HG03066 (cell line): ENCODE measurements around the gene RPL39.
"Not testable (repeated sequence)": the region's sequence is repeated elsewhere in the genome, so short reads cannot be mapped to it uniquely, and the experiment has no call there.

Experiments
- ATAC-seq: cut with Tn5 transposase; IDR thresholded peaks from one replicate; pipeline ENCODE4 v1.9.1; 2021; ENCODE audit warnings: low read depth; ENCODE audit not compliant: unreplicated experiment

RPL39 gene

DNA sequence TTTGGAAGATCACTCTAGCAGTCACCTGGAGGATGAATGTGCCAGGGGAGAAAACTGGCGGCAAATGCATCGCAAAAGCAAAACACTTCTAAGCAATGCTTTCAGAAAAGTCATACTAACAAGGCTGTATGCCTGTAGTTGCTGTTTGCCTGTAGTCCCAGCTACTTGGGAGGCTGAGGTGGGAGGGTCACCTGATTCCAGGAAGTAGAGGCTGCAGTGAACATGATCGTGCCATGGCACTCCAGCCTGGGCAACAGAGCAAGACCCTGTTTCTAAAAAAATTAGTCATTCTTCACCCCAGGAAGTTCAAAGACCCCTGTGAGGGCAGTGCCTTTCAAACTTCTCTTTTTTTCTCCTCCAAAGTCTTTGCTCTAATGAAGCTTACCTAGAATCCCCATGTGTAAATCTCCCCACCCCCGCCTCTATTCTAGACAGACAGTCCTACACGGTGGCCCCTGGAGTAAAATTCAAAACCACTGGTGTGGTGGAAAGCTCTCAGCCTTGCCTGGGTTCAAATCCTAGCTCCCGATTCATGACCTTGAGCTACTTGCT lies 27.5 kb downstream of the RPL39 start:
- no peak for ATAC-seq

DNA sequence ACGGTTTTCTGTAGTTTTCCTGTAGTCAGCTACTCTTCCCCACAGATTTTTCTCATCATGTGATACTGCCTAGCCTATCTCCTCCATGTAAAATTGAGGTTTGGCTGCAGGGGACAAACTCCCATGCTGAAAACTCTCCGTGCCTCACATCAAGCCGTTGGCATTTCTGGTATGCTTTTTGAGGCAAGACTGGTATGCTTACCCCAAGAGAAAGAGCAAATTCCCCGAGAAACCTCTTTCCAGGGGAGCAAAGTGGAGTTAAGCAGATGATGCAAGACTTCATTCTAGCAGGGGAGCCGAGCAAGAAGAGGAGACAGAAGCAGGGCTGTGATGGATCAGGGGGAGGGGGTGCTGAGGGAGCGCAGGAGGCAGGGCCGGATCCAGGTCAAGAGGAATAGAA lies 28.2 kb downstream of the RPL39 start:
- no peak for ATAC-seq

DNA sequence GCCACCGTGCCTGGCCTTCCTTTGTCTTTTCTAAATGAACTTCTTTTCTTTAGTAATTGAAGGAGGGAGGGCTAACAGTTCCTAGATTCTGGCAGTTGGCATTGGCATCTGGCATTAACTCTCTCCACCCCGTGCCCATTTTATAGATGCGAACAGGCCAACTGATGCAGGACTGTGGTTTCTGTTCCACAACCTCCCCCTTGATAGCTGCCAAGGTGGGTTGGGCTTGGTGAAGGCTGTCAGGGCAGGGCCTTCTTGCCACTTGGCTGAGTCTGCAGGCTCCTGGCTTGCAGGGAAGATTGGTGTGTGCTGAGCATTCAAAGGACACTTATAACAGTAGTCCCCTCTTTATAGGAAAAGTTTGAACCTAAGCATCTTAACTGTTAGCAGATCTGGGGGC lies 28.7 kb downstream of the RPL39 start:
- ATAC-seq: no peak

DNA sequence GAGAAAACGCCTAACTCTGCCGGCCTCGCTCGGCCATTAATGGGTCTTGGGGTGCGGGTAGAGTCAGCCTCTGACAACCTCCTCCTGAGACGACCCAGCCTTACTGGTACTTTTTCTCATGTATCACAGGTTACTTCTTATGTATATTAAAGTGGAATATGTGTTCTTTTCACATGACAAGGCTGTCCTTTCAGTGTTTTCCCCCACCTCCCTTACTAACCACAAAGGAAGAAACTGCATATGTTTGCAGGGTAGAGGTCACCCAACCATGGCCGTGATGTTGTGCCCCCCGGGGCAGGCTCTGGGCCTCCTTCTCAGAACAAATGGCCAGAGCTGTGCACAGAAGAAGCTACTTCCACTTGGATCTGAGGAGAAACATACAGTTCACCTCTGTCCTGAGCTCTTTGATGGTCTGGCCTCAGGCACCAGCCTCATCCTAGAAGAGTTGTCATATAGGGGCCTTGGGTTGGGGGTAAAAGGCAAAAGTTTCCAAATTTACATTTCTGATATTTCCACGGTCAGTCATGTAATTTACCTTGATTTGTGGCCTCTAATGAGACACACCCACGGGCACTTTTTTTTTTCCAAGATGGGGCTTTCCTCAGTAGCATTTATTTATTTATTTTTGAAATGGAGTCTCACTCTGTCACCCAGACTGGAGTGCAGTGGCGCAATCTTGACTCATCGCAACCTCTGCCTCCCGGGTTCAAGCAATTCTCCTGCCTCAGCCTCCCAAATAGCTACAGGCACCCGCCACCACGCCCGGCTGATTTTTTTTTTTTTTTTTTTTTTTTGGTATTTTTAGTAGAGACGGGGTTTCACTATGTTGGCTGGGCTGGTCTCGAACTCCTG lies 31.2 kb downstream of the RPL39 start:
- no peak for ATAC-seq

DNA sequence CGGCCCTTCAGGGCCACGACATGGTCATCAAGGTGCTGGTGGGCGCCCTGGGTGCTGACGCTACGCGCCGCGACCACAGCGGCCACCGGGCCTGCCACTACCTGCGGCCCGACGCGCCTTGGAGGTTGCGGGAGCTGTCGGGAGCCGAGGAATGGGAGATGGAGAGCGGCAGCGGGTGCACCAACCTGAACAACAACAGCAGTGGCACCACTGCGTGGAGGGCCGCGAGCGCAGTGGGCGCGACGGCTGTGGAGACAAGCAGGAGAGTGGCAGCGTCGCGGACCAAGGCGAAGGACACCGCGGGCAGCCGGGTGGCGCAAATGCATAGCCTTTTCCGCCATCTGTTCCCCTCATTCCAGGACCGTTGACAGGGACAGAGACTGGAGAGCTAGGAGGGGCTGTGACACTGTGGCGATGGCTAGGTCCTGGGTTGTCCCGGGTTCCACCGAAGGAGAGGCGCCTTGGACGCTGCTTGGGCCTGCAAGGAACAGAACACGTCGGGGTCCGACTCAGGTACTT lies 32.1 kb downstream of the RPL39 start:
- no peak for ATAC-seq

DNA sequence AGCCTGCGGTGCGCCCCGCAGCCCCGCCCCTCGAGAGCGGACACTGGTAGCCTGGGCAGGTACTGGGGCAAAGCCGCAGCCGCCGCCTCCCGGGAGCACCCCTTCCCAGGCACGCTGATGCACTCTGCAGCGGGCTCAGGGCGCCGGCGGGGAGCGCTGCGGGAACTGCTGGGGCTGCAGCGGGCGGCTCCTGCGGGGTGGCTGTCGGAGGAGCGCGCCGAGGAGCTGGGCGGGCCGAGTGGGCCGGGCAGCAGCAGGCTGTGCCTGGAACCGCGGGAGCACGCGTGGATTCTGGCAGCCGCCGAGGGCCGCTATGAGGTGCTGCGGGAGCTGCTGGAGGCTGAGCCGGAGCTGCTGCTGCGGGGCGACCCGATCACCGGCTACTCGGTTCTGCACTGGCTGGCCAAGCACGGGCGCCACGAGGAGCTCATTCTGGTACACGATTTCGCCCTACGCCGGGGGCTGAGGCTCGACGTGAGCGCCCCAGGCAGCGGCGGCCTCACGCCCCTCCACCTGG lies 32.6 kb downstream of the RPL39 start:
- no peak for ATAC-seq

DNA sequence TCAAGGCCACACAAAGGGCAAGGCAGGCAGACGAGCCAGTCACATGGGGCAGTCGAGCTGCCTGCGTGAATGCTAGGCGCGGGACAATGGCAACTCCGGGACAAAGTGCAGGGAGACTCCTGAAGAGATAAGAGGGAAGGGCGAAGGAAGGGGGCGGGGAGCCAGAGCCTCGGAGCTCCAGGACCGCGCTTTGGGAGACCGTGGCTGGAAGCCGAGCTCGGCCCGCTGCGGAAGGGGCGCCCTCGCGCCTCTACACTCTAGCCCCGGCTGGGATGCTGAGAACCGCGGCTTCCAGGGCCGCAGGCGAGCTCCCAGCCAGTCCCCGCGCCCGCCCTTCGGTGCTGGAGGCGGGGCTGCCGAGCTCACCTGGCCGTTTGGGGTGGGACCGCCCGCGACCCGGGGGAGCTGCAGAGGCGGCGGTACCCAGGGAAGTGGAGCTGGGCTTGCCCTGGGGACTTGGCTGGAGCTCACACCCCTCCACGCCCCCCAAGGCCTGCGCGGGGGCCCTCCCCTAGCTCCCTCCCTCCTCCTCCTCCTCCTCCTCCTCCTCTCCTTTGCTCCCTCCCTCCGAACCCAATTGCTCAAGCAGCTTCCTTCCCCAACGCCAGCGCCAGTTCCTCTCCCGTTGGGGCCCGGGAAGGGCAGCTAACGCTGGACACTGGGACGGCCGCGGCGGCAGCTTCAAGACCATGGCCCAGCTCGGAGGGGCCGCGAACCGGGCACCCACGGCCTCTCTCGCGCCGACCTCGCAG lies 33.3 kb downstream of the RPL39 start, which contains the start of gene SOWAHD:
Gene SOWAHD, plus strand, starts transcription at position 610 of the 752 bp plus-strand sequence. Its CDS starts 80 bp downstream, at position 690.
- ATAC-seq: no peak

DNA sequence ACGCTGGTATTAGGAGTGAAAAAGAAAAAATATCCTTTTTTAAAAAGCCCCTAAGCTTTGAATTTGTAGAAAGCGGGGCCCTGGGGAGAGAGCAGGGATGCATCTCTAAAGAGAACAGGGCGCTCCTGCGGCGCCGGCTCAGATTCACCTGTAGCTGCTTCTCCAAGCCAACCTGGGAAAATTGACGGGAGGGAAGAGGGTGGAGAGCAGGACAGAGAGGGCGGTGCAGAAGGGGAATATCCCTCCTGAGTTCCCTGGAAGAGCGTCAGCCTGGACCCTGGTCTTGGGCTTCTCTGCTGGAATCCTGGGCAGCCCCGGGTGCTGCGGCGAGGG lies 33.8 kb downstream of the RPL39 start:
- no peak for ATAC-seq

DNA sequence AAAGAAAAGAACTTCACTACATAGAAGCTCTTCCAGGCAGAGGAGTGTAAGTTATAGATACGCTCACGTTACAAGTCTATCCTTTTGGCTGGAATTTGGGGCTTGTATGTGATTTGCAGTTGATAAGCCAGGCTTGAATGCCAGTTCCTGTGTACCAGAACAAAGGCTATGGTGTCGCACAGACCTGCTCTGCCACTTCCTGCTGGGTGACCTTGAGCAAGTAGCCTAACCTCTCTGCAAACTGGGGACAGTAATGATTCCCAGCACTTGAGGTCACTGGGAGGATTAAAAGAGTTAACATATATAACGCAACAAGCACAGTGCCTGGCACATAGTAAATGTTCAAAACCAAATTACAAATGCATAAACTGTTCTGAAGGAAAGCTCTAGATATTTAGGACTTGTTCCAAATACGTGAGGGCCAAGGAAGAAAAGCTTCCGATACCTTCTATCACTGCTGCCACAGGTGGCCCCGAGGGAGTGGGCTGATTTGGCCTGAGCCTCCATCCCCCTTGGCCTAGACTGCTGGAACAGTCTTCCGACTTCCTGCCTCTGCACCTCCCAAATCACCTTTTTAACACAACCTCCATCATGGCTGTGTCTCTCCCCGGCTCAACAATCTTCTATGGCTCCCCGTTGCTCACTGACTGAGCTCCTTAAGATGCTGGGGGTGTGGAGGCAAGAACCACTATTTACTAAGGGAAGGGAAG lies 34.3 kb downstream of the RPL39 start:
- ATAC-seq: no peak

DNA sequence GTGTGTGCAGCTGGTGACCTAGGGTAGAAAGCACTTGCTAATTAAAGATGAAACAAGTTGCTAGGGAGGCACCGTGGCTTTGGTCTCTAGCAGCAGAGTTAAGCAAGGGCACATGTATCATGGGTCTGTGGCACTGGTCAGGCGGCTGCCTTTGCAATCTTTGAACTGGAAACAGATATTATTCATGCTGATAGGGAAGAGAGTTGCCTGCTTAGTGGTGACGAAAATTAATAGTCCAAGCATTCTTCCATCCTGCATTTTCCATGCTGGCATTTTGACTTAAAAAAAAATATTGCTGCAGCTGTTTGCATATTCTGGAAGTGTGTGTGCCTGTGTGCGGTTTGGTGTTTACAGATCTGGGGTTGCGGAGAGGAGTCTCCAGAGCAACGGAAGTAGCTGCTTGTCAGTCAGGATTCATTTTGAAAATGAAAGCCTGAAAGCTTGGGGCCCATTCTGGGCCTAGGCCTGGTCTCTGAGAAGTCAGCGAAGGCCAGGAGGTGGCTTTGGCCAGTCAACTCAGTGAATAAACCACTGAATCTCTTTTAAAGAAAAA lies 35.4 kb downstream of the RPL39 start:
- peak; percentile 57 for ATAC-seq

DNA sequence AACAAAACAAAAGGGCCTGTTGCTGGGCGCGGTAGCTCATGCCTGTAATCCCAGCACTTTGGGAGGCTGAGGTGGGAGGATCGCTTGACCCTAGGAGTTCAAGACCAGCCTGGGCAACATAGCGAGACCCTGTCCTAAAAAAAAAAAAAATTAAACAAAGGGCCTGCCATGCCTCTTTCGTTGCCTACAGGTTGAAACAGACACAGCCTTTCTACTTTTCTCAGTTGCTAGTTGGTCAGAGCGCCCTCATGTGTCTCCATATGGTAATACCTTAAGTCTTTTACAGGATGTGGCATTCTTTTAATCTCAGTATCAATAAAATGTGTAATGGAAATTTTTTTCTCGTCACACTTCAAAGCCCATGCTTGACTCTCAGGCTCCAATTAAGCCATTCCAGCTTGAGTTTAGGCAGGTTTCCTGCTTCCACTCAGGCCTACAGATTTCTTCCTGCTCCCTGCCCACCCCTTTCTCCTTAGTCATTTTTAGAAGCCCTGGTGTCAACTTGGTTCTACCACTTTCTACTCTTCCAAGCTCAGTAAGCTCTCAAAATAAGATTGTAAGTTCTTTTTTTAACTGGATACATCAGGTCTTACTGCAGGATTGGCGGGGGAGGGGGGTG lies 37.7 kb downstream of the RPL39 start:
- ATAC-seq: no peak

DNA sequence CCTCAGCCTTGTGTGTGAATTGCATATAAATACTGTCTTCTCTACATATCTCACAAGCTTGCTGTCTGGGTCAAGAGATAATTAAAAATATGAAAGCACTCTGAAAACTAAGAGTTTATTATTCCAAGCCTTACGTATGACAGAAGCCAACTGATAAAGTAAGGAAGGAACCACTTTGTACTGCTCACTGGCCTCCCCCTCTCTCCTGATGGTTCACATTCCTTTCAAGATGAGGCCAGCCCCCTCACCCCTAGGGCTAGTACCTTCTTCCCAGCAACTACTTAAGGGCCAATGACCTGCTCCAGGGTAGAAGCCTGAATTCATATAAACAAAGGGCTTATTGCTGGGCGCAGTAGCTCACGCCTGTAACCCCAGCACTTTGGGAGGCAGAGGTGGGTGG lies 38.4 kb downstream of the RPL39 start:
- ATAC-seq: no peak

DNA sequence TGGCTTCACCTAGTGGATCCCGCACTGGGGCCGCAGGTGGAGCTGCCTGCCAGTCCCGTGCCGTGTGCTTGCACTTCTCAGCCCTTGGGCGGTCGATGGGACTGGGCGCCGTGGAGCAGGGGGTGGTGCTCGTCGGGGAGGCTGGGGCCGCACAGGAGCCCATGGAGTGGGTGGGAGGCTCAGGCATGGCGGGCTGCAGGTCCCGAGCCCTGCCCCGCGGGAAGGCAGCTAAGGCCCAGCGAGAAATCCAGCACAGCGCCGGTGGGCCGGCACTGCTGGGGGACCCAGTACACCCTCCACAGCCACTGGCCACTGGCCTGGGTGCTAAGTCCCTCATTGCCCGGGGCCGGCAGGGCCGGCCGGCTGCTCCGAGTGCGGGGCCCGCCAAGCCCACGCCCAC lies 40.7 kb downstream of the RPL39 start:
- not testable (repeated sequence) for ATAC-seq

DNA sequence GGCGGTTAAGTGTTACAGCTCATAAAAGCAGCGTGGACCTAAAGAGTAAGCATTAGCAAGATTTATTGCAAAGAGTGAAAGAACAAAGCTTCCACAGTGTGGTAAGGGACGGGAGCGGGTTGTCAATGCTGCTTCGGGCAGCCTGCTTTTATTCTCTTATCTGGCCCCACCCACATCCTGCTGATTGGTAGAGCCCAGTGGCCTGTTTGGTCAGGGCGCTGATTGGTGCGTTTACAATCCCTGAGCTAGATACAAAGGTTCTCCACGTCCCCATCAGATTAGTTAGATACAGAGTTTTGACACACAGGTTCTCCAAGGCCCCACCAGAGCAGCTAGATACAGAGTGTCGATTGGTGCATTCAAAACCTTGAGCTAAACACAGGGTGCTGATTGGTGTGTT lies 41.3 kb downstream of the RPL39 start:
- not testable (repeated sequence) for ATAC-seq

DNA sequence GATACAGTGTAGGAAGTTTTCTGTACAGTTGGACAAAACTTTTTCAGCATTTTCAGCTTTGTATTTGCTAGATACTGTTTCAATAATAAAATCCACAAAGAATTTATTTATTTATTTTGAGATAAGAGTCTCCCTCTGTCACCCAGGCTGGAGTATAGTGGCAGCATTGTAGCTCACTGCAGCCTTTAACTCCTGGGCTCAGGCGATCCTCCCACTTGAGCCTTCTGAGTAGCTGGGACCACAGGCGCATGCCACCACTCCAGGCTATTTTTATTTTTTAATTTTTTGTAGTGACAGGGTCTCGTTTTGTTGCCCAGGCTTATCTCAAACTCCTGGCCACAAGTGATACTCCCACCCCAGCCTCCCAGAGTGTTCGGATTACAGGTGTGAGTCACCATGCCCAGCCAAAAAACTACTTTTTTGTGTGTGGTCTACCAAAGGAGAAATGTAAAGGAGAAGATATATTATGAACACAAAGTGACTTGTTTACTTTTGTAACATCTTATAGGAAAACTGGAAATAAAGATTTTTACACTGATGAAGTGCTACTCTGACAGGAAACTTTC lies 46.1 kb downstream of the RPL39 start:
- ATAC-seq: no peak

DNA sequence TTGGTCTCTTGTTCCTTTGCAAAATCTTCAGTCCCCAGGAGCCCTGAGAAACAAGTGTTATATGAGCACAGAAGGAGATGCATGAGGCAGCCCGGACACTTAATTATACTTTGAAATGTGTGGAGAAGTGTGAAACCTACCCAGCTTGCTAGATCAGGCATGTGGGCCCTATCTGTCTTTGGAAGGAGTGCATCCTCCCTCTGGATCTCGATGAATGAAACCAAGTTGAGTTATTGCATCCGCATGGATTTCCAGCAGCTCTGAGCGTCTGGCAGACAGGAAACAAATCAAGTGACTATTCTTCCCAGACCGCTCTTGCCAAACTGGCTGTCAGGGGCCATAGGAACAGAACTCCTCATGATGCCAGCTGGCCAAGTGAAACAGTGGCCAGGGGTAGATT lies 52.7 kb downstream of the RPL39 start:
- ATAC-seq: no peak
